Gastrocnemius medialis (tissue), 4 donors: Measurements from ENCODE around the gene HDC.

ENCODE experiments used
- CTCF ChIP-seq, 5 experiments: fragments of 450-650 bp in 3 of 5; fragments of 200-600 bp in 2 of 5; sonication (generic) in 2 of 5; IDR thresholded peaks in 4 of 5; conservative IDR thresholded peaks in 1 of 5; 1 replicate in 4 of 5; 2 replicates in 1 of 5; pipeline ENCODE4 v1.5.1; 2016 to 2019; ENCODE audit warnings: antibody characterized with exemption in 5 of 5, mild to moderate bottlenecking in 3 of 5, moderate library complexity in 3 of 5
- POLR2A ChIP-seq, 2 donors: fragments of 450-650 bp; IDR thresholded peaks; one replicate each; pipeline ENCODE4 v1.6.1; 2017; ENCODE audit warnings: antibody characterized with exemption in 2 of 2, mild to moderate bottlenecking in 2 of 2, moderate library complexity in 2 of 2

GRCh38 chr15:50236433-50236832, 29.1 kb downstream of the HDC start:
- TF ChIP-seq POLR2A (IDR thresholded peaks at IDR 0.05) (no peak), CTCF (IDR thresholded peaks at IDR 0.05 in 4 of 5, conservative IDR thresholded peaks at IDR 0.05 in 1 of 5) (no peak)
